Dermis blood vessel endothelial cell (primary cell): Measurements from ENCODE around the gene ADGB. TPM values are rescaled to one million over a fixed set of nuclear protein-coding genes. Genes with fewer than 3 reads are reported as not detected.
"Not testable (repeated sequence)": the region's sequence is repeated elsewhere in the genome, so short reads cannot be mapped to it uniquely, and the experiment has no call there.

Experiments
- DNase-seq: peaks from one replicate; pipeline ENCODE4 v3.0.0; 2010
- total RNA-seq: library from RNA; depleted of rRNA; stranded (reverse); fragments of >200 nt; gene quantifications from 2 replicates; pipeline ENCODE4 v1.2.3, GENCODE V29; 2014

Gene ADGB
- total RNA-seq = not detected in 2 replicates

DNA sequence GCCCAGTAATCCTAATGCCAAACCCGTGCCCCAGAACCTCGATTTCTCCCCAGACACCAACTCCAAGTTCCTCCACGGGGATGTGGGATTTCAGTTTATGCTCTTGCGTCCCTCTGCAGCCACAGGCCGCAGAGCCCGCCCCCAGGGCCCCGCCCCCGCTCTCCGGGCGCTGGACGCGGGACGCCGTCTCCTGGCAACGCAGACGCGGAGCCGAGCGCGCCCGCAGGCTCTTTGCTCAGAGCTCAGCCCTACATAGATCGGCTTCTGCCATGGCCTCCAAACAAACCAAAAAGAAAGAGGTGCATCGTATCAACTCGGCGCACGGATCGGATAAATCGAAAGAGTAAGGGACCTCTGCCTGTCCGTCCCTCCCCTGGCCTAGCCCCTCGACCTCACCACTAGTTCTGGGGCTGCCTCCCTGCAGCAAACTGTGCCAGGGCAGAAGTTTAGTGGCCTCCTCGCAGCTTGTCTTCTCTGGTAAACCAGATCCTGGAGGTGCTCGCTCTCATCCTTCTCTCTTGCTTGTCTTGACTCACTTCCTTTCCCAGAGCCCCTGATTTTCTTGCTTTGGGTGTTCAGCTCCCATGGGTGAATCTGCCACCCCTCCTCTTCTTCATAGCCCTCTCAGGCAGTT lies at the start of gene ADGB:
TSS of gene ADGB (plus strand) at position 201 of the 634 bp plus-strand sequence. CDS start at position 270, 69 bp downstream.
- DNase-seq = peak; percentile 57

DNA sequence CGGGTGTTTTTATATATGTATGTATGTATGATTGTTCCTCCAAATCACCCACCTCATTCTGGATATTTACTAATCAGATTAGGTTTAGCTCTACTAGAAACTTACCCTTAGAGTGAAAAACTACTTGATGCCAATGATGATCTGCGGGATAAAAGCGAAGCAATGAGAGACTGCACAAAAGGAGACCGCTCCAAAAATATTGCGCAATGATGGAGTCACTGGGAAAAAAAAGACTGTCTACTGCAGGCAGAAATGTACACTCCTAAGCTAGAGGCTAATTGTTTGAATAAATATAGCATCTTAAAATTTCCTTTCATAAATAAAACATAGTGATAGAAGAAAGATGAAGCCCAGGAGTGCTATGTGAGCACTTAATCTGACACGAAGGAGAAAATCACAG lies 47.9 kb upstream of the ADGB start:
- no peak for DNase-seq

DNA sequence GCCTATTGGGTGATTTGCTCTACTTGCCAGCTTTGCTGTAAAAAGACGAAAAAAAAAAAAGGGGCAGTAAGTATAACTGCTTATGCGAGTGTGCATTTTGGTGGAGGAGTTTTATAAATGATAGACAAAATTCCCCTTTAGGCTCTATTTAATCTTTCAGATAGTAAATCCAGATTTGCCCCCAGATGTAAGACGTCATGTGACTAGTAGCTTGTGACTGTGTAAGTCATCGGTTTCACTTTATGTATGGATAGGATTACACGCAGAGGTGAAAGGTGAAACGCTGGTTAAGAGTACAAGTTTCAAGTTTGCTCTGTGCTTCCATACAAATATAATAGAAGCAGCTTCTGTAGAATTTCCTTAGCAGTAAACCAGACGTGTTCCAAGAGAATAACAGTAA lies 47.2 kb upstream of the ADGB start:
- DNase-seq = no peak

DNA sequence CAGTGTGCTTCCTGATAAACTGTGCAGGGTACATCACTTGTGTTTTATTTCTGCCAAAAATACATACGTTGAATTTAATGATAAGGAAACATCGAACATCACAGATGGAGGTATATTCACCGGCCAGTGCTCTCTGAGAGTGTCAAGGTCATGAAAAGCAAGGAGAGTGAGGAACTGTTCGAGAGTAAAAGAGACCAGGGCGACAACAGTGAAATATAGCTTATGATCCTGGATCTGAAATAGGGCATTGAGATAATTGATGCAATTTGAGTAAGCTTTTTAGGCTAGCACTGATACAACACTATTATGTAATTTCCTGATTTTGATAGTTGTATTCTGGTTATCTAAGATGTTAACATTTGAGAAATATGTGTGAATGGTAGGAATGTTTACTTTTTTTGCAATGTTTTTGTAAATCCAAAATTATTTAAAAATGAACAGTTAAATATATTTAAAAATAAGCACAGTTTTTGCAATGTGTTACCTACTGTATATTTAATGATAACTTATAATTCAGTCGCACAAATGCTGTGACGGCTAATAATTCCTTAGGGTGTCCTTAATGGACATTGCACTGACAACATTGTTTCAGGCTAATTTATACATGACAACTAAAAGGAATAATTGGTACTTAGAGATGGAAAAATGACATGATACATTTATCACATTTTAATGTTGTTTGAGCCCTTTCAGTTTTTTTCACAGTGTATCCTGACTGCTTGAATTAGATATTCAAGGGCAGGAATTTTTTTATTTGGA lies 45.2 kb upstream of the ADGB start:
- no peak for DNase-seq

DNA sequence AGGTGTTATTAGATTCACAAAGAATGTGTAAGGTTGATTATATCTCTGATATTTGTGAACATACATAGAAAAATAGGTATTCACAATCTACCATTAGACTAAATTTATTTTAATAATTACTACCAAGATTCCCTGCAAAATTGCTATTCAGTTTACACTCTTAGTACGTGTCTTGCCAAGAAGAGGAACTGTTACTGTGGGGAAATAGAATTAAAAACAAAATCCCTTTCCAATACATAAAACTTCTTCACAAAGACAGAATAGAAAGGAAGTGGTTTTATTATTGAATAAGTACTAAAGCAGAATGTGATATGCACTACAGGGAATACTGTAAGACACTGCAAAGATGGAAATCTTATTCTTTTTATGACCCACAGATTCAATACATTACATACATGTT lies 38.2 kb upstream of the ADGB start:
- DNase-seq = no peak

DNA sequence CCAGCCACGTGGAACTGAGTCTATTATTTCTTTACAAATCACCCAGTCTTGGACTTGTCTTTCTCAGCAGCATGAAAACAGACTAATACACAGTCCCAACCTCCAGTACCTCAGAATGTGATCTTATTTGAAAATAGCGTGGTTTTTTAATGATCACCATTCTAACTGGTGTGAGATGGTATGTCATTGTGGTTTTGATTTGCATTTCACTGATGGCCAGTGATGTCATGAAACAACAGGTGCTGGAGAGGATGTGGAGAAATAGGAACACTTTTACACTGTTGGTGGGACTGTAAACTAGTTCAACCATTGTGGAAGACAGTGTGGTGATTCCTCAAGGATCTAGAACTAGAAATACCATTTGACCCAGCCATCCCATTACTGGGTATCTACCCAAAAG lies 32.1 kb upstream of the ADGB start:
- DNase-seq = not testable (repeated sequence)

DNA sequence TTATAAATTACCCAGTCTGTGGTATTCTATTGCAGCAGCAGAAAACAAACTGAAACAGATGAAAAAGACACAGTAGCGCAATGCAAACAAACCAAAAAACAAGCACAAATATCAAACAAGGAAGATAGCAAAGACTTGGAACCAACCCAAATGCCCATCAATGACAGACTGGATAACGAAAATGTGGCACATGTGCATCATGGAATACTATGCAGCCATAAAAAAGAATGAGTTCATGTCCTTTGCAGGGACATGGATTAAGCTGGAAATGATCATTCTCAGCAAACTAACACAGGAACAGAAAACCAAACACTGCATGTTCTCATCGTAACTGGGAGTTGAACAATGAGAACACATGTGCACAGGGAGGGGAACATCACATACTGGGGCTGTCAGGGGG lies 30.2 kb upstream of the ADGB start:
- not testable (repeated sequence) for DNase-seq

DNA sequence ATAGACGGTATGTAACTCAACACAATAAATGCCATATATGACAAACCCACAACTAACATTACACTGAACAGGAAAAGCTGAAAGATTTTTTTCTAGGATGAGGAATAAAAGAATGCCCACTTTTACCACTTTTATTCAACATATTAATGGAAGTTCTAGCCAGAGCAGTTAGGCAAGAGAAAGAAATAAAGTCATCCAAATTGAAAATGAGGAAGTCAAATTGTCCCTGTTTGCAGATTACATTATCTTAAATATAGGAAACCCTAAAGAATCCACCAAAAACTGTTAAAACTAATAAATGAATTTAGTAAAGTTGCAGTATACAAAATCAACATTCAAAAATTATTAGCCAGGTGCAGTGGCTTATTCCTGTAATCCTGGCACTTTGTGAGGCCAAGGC lies 24.6 kb upstream of the ADGB start:
- DNase-seq = no peak

DNA sequence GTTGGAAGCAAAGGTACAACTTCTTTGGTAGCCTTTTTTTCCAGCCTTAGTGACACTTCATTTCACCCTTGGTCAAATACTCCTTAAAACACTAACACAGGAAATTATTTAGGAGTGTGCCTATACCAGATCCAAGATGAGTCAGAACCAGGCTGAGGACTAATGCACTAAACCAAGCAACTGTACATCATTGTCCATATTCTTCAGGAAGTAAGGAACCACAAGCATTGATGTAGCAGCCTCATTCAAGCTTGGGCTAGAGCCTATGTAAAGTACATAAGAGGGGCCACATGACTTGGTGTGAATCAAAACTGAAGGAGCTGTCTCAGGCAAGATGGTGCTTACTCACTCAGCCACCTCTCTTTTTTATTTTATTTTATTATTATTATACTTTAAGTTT lies 20.7 kb upstream of the ADGB start:
- no peak for DNase-seq

DNA sequence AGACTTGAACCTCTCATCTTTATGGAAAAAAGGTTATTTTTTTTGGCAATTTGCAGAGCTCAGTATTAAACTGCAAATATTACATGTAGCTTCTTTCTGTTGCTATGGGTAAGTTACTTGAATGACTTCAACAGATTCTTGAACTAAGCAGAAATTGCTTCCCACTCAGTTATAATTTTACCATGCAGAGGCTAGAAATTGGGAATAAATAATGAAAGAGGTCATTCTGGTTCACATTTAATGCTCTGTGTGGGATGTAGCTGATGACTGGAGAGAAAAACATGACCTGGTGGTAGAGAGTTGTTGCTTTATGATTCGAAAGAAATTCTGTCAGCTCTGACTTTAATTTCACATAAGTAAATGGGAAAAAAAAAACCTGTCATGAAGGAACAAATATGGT lies 16.8 kb upstream of the ADGB start:
- no peak for DNase-seq

DNA sequence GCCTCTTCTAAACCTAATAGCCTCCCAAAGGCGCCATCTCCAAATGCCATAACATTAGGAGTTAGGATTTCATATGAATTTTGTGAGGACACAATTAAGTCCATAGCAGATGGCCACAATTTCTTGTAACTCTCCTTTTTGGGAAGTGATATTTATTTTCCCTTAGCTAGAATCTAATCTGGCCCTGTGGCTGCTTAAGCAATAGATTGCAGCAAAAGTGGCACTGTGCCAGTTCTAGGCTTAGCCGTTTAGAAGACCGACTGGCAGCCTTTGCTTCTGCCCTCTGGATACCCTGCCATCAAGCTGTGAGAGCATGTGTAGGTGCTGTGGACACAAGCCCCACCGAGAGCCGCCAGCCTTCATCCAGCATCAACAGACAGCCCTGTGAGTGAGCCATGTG lies 15.9 kb upstream of the ADGB start:
- no peak for DNase-seq

DNA sequence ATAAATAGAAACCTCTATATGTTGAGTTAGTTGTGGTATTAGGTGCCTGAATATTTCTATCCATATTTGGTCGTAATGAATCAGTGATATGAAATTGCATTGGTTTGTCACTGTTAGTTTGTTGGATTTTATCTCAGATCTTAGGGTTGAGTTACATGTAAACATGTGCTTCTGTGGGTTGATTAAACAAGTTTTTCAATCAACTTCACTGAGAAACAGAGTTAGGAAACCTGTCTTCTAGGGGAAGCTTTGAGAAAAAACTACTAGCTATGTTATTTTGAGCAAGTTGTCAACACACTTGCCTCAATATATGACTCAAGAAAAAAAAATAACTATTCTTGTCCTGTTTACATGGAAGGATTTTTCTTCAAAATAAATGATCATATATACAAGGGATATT lies 14.8 kb upstream of the ADGB start:
- no peak for DNase-seq

DNA sequence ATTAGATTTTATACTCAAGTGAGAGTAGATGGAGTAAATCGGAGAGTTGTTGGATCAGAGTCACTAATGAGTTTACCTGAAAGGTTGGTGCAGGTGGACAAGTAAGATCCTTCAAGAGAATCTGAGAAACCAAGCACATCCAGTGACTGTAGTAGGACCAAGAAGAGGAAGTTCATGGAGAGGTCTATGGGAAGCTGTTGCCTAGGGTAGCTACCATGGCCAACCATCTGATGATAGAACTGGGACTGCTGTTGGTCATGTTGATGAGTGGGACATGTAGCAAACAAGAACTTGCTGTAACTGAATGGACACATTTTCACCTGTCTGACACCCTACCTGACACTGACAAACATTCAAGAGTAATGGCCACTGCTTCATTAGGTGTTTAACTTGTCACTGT lies 11.3 kb upstream of the ADGB start:
- no peak for DNase-seq

DNA sequence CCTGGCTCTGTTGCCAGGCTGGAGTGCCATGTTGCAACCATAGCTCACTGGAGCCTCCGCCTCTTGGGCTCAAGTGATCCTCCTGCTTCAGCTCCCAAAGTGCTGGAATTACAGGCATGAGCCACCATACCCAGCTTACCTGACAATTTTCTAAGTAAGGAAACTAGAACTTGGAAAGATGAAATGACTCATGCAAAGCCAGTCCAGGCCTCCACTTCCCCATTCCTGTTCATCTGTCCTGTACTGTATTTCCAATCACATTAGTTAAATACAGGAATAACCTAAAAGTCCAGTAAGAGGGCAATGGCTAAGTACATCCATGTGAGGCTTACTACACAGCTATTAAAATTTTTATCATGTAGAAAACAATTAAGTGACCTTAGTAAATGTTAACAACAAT lies 8.3 kb upstream of the ADGB start:
- no peak for DNase-seq

DNA sequence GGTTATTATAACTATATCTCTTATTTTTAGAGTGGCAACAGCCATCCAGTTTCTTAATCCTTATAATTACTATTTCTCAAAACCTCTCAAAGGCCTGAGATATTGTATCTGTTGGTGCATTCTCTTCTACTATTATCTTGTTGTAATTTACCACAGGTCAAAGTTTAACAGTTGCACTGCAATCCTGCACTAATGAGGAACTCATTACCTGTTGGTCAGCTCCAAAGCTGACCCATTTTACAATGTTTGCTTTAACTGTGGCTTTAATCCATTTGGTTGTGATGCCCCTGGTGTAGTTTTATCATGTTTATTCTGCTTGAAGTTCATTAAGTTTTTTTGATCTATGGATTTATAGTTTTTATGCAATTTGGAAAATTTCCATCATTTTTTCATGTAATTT lies 6.3 kb upstream of the ADGB start:
- DNase-seq = no peak

DNA sequence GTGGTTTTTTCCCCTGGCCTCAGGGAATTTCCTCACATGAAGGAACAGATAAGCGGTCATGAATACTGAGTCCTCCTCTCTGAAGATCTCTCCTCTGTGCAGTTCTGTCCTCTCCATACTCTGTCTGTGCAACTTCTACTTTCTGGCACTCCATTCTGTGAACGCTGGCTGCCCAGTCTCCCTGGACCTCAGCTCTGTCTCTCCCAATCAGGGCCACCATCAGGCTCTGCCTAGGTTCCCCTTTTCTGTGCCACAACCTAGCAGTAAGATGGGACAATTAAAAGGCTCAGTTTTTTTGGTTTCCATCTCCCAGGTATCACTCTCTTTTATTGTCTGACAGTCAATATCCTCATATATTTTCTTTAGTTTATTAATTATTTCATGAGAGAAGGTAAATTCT lies 4.8 kb upstream of the ADGB start:
- no peak for DNase-seq

DNA sequence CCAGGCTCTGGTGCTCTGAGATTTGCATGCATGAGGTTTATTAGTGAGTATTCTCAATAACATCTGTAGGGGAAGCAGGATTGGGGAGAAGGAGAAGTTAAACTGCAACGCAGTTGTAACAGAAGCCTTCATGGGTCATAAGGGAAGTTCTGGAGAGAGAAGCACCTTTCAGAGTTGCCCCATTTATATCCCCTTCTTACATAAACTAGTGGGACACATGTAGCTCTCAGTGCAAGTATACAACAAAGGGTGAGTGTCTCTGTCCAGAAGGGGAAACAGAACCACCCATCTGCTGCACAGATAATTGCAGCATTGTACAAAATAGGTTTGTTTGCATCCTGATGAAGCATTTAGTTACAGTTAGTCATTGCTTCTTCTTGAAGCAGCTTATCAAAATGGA lies 4.3 kb upstream of the ADGB start:
- no peak for DNase-seq

DNA sequence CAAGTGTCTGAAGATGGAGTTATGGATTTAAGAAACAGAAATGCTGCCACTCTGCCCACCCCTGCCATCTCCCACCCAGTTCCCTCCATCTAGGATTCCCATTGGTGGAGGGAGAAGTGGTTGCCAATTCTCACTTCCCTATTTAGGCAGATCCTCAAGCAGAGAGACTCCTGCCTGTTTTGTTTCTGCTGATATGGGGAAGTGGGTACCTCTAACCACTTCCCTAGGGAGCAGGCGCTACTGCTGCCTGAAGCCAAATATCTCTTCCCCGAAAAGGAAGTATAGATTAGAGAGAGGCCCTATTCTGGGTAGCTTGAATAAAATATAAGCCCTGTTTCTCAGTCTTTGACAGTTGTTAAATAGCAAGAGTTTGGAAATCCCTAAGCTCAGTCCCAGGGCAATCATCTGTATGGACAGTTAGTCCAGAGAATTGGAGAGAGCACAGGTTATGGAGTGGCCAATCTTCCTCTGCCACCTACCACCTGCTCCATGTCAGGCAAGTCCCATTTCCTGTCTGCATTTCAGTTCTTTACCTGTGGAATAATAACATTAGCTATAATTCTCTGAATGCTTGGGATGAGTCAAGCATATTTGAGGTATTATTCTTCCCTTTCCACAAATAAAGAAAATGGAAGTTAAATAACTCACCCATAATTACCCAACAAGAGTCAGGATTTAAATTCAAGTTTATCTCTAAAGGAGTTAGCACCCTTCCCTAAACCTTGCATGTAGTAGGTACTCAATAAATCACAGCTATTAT lies 2.6 kb upstream of the ADGB start:
- DNase-seq = no peak

DNA sequence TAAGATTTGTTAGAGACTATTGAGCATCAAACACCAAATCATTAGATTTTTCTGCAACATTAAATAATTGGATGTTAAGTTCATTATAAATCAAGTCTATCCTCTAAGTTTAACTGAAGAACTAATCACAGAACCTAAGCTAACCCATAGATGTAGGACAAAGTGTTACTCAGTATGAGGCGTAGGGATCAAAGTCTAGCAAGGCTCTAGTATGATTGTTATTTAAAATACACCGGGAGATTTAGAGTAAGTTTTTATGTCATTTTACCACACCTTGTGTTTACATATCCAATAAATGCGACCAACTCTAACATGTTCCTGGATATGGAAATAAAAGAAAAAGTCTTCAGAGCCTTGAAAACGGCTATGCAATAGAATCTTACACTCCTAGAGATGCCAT lies 2.6 kb downstream of the ADGB start:
- no peak for DNase-seq

DNA sequence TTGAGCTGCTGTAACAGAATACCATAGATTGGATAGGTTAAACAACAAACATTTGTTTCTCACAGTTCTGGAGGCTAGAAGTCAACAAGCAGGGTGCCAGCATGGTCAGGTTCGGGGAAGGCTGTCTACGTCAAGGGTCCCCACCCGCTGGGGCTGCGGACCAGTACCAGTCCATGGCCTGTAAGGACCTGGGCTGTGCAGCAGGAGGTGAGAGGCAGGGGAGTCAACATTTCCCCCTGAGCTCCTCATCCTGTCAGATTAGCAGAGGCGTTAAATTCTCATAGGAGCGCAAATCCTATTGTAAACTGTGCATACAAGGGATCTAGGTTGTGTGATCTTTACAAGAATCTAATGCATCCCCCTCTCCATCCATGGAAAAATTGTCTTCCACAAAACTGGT lies 3.8 kb downstream of the ADGB start:
- no peak for DNase-seq

DNA sequence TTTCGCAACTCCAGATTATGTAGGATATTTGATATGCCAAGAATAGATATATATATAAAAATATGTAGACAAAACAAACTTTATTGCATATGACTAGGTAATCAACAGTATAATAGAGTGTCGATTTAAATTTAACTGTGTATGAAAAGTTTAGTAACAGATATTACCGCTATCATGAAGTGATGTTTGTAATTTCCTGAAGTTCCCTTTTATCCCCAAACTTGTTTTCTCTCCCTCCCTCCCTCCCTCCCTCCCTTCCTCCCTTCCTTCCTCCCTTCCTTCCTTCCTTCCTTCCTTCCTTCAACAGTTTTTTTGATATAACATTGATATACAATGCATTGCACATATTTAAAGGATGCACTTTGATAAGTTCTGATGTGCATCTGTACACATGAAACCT lies 15.2 kb downstream of the ADGB start:
- no peak for DNase-seq

DNA sequence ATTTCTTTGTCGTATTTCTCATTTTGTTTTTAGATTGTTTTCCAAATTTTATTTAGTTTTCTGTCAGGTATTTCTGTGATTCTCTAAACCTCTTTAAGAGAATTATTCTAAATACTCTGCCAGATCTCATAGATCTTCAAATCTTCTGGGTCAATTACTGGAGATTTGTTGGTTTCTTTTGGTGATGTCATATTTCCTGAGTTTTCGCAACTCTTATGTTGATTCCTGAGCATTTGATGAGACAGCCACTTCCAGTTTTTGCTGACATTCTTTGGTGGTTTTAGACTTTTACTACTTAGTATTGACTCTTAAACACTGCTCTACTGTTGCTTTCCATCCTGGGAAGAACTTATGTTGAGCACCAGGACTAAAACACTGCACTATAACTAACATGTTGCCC lies 21.9 kb downstream of the ADGB start:
- no peak for DNase-seq

DNA sequence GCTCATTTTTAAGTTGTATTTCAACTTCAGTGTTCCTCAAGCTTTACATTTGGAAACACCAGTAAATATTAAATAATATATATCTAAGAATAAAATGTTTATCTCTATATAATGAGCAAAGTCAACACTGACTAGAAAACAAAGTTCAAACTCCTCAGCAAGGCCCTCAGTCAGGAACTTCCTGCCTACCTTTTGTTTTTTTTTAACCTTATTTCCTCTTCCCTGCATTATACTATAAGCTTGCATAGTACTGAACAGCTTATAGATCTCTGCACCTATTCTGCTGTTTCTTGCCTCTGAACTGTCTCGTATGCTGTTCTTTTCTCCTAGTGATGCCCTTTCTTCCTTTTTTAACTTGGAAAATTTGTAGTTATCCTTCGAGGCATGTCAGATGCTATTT lies 29.6 kb downstream of the ADGB start:
- no peak for DNase-seq

DNA sequence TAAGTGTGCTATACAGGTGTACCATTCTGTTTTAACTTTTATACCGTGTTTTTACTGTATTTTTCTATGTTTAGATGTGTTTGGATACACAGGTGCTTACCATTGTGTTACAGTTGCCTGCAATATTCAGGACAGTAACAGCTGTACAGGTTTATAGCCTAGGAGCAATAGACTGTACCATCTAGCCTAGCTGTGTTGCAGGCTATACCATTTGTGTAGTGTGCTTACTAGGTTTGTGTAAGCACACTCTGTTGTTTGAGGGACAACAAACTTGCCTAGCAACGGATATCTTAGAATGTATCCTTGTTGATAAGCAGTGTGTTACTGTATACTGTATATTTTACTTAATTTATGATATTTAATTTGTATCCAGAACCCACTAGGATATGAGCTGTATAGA lies 35.2 kb downstream of the ADGB start:
- no peak for DNase-seq
